Suppressor macrophage treated with lipopolysaccharide for 4 hours (primary cell): ENCODE measurements around the gene EPC2.
"Not testable (repeated sequence)": the region's sequence is repeated elsewhere in the genome, so short reads cannot be mapped to it uniquely, and the experiment has no call there.

ENCODE experiments used
- DNase-seq: peaks from one replicate; pipeline ENCODE4 v3.0.0-alpha.2; 2020

The EPC2 gene

GRCh38 chr2:148642891-148643416 lies 1.6 kb upstream of the EPC2 start:
- peak; percentile 33 for DNase-seq

- DNase-seq: peak; percentile 14
Observed at GRCh38 chr2:148643421-148643820, 1.1 kb upstream of the EPC2 start.

- DNase-seq: peak; percentile 97
Observed at GRCh38 chr2:148644883-148645538, 460 bp downstream of the EPC2 start.

GRCh38 chr2:148645539-148646230 lies 1.1 kb downstream of the EPC2 start:
- DNase-seq: peak; percentile 81

GRCh38 chr2:148646231-148646559 lies 1.6 kb downstream of the EPC2 start:
- no peak for DNase-seq

- DNase-seq: not testable (repeated sequence)
Observed at GRCh38 chr2:148647711-148648110, 3.2 kb downstream of the EPC2 start.

GRCh38 chr2:148649936-148650335 lies 5.4 kb downstream of the EPC2 start:
- DNase-seq: no peak

- no peak for DNase-seq
Observed at GRCh38 chr2:148650881-148651280, 6.3 kb downstream of the EPC2 start.

- no peak for DNase-seq
Observed at GRCh38 chr2:148651972-148652371, 7.4 kb downstream of the EPC2 start.

- no peak for DNase-seq
Observed at GRCh38 chr2:148653437-148653836, 8.9 kb downstream of the EPC2 start.

- no peak for DNase-seq
Observed at GRCh38 chr2:148654435-148654834, 9.9 kb downstream of the EPC2 start.

GRCh38 chr2:148656516-148656915 lies 12.0 kb downstream of the EPC2 start:
- no peak for DNase-seq

GRCh38 chr2:148658807-148659722 lies 14.5 kb downstream of the EPC2 start:
- DNase-seq: peak; percentile 75

- no peak for DNase-seq
Observed at GRCh38 chr2:148660999-148661398, 16.4 kb downstream of the EPC2 start.

GRCh38 chr2:148662332-148662731 lies 17.8 kb downstream of the EPC2 start:
- not testable (repeated sequence) for DNase-seq

GRCh38 chr2:148664229-148664628 lies 19.7 kb downstream of the EPC2 start:
- DNase-seq: no peak

- no peak for DNase-seq
Observed at GRCh38 chr2:148666555-148666954, 22.0 kb downstream of the EPC2 start.

GRCh38 chr2:148667113-148667836 lies 22.7 kb downstream of the EPC2 start:
- DNase-seq: no peak

GRCh38 chr2:148670773-148671172 lies 26.2 kb downstream of the EPC2 start:
- DNase-seq: no peak

- DNase-seq: peak; percentile 24
Observed at GRCh38 chr2:148674063-148675020, 29.8 kb downstream of the EPC2 start.

GRCh38 chr2:148675708-148676107 lies 31.2 kb downstream of the EPC2 start:
- no peak for DNase-seq
